ENCODE results near the gene EPHA3. TPM values are rescaled to one million over a fixed set of nuclear protein-coding genes. Genes with fewer than 3 reads are reported as not detected.

The EPHA3 gene
- under 1 TPM in 1 of 2 experiments, not detected in 1; 0.08 TPM for total RNA-seq

- ATAC-seq (peak; percentile 70), DNase-seq (peak; percentile 47)
- peak within 1 kb of the TSS; percentile 40 for H3K4me3 Mint-ChIP-seq
- peaks cover 18% of the 10 kb centered on the region for H3K27me3 Mint-ChIP-seq (ENCODE audit: low read depth)
- no peaks in the 10 kb centered on the region for H3K36me3 Mint-ChIP-seq (ENCODE audit: low read depth)
- no peaks in the 10 kb centered on the region for H3K9me3 Mint-ChIP-seq (ENCODE audit: insufficient read depth)
- H3K4me1 Mint-ChIP-seq (ENCODE audit: low read depth) = peaks cover 11% of the 10 kb centered on the region
- POLR2A ChIA-PET = no interaction called here
- H3K27ac Mint-ChIP-seq = no peak within 1 kb of the TSS
- CTCF ChIA-PET = no interaction called here
These were observed at the start of gene EPHA3 for GRCh38 chr3:89107461-89108290. EPHA3 (plus strand) TSS chr3:89107621; CDS start chr3:89107749, 128 bp downstream.

DNA sequence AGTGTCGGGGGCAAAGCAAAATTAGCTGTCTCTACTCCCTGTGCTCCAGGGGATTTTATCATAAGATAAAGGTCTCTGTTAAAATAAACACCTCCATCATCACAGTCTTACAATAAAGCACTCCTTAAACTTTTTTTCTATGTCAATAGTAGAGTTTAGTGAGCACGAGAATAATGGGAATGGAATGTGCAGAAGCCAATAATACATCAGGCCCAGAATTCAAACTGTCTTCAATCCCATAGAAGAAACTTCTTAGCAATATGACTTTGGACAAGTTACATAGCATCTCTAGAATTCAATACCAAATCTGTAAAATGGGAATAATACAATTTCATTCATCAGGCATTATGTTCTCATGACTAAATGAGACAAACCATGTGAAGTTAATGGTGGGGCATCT, 49.0 kb upstream of the EPHA3 start:
- ATAC-seq (no peak), DNase-seq (no peak)
- H3K9me3 Mint-ChIP-seq (ENCODE audit: insufficient read depth) = peaks cover 6% of the 10 kb centered on the region
- no peaks in the 10 kb centered on the region for H3K4me1 Mint-ChIP-seq (ENCODE audit: low read depth)
- H3K27me3 Mint-ChIP-seq (ENCODE audit: low read depth) = no peaks in the 10 kb centered on the region
- no peaks in the 10 kb centered on the region for H3K36me3 Mint-ChIP-seq (ENCODE audit: low read depth)
- H3K27ac Mint-ChIP-seq = no peak overlapping the region
- CTCF ChIA-PET = no interaction called here
- POLR2A ChIA-PET = no interaction called here
- H3K4me3 Mint-ChIP-seq = no peak overlapping the region

- no peak overlapping the region for H3K4me3 Mint-ChIP-seq
- ChIA-PET CTCF (no interaction called here), POLR2A (no interaction called here)
- no peak for DNase-seq
- no peaks in the 10 kb centered on the region for H3K36me3 Mint-ChIP-seq (ENCODE audit: low read depth)
- no peaks in the 10 kb centered on the region for H3K4me1 Mint-ChIP-seq (ENCODE audit: low read depth)
- H3K27ac Mint-ChIP-seq = no peak overlapping the region
- H3K9me3 Mint-ChIP-seq (ENCODE audit: insufficient read depth) = peaks cover 6% of the 10 kb centered on the region
- no peaks in the 10 kb centered on the region for H3K27me3 Mint-ChIP-seq (ENCODE audit: low read depth)
- ATAC-seq = no peak
These were observed 48.1 kb upstream of the EPHA3 start for GRCh38 chr3:89059211-89059925.

GRCh38 chr3:89061259-89061658, 46.2 kb upstream of the EPHA3 start:
- H3K4me1 Mint-ChIP-seq (ENCODE audit: low read depth) = no peaks in the 10 kb centered on the region
- DNase-seq = no peak
- ATAC-seq = no peak
- H3K27ac Mint-ChIP-seq = no peak overlapping the region
- H3K27me3 Mint-ChIP-seq (ENCODE audit: low read depth) = no peaks in the 10 kb centered on the region
- no peak overlapping the region for H3K4me3 Mint-ChIP-seq
- no peaks in the 10 kb centered on the region for H3K36me3 Mint-ChIP-seq (ENCODE audit: low read depth)
- peaks cover 6% of the 10 kb centered on the region for H3K9me3 Mint-ChIP-seq (ENCODE audit: insufficient read depth)
- ChIA-PET POLR2A (no interaction called here), CTCF (no interaction called here)

DNA sequence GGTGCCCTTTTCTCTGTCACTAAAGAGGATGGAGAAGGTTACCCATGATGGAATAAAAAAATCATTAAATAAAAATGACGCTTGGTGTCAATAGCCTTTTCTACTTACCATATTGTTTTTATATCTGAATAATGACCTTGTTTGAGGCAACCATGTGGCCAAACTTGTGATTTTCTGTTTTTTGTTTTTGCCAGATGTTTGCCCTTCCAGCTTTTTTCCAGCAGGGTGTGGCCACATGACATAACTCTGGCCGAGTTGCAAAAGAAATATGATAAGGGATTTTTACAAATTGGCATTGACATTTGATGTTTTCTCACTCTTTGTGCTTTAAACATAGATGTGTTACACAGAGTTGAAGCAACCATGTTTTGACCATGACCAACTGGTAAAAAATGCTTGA, 39.7 kb upstream of the EPHA3 start:
- Mint-ChIP-seq H3K4me1 (ENCODE audit: low read depth) (no peaks in the 10 kb centered on the region), H3K27me3 (ENCODE audit: low read depth) (no peaks in the 10 kb centered on the region), H3K9me3 (ENCODE audit: insufficient read depth) (no peaks in the 10 kb centered on the region), H3K27ac (no peak overlapping the region), H3K4me3 (no peak overlapping the region), H3K36me3 (ENCODE audit: low read depth) (no peaks in the 10 kb centered on the region)
- CTCF ChIA-PET = no interaction called here
- no peak for ATAC-seq
- POLR2A ChIA-PET = no interaction called here
- no peak for DNase-seq

DNA sequence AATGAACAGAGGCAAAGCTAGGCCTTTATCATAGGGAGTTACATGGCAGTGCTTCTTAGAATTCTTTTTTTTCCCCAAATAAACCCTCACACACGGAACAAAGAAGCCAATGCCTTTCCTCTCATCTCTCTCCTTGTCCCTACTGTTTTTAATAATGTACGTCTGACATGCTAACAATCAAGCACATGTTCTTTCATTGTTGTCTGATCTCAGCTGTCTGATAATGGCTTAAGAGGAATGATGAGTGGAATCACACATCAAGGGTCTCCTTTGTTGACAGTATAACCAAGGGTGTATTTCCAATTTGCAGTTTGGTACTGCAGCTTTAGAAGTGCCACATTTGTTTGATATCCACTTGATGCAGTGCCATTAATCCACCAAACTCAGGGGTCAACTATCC, 34.8 kb upstream of the EPHA3 start:
- ATAC-seq = no peak
- no peaks in the 10 kb centered on the region for H3K27me3 Mint-ChIP-seq (ENCODE audit: low read depth)
- no peak overlapping the region for H3K4me3 Mint-ChIP-seq

GRCh38 chr3:89079944-89080343, 27.5 kb upstream of the EPHA3 start:
- DNase-seq = no peak
- Mint-ChIP-seq H3K27ac (no peak overlapping the region), H3K4me1 (ENCODE audit: low read depth) (no peaks in the 10 kb centered on the region), H3K36me3 (ENCODE audit: low read depth) (no peaks in the 10 kb centered on the region), H3K9me3 (ENCODE audit: insufficient read depth) (no peaks in the 10 kb centered on the region), H3K27me3 (ENCODE audit: low read depth) (no peaks in the 10 kb centered on the region), H3K4me3 (no peak overlapping the region)
- ChIA-PET POLR2A (no interaction called here), CTCF (no interaction called here)
- ATAC-seq = no peak

More for the DNA sequence above, 34.8 kb upstream of the EPHA3 start:
- CTCF ChIA-PET = no interaction called here
- Mint-ChIP-seq H3K27ac (no peak overlapping the region), H3K36me3 (ENCODE audit: low read depth) (no peaks in the 10 kb centered on the region), H3K4me1 (ENCODE audit: low read depth) (no peaks in the 10 kb centered on the region), H3K9me3 (ENCODE audit: insufficient read depth) (no peaks in the 10 kb centered on the region)
- DNase-seq = no peak
- POLR2A ChIA-PET = no interaction called here

DNA sequence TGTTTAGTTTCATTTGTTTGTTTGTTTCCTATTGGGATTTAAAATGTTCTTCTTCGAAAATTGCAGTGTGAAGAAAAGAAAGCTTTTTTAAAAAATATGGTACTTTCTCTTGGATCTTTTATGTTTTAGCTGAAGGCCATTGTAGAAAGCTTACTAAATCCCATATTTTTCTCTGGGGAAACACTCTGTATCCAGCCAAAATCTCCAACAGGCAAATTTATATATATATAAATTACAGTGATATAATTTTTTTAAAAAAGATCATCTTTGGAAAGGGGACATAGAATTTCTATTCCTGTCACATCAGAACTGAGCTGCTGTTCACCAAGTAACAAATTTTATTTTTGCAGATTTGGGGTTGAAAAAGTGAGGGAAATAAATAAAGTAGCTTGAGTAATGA, 19.6 kb upstream of the EPHA3 start:
- ATAC-seq = no peak
- Mint-ChIP-seq H3K27me3 (ENCODE audit: low read depth) (no peaks in the 10 kb centered on the region), H3K4me1 (ENCODE audit: low read depth) (no peaks in the 10 kb centered on the region), H3K27ac (no peak overlapping the region), H3K9me3 (ENCODE audit: insufficient read depth) (no peaks in the 10 kb centered on the region), H3K4me3 (no peak overlapping the region), H3K36me3 (ENCODE audit: low read depth) (no peaks in the 10 kb centered on the region)
- POLR2A ChIA-PET = no interaction called here
- DNase-seq = no peak
- CTCF ChIA-PET = no interaction called here

- no peaks in the 10 kb centered on the region for H3K9me3 Mint-ChIP-seq (ENCODE audit: insufficient read depth)
- H3K27ac Mint-ChIP-seq = no peak overlapping the region
- no peaks in the 10 kb centered on the region for H3K4me1 Mint-ChIP-seq (ENCODE audit: low read depth)
- no peak for DNase-seq
- POLR2A ChIA-PET = no interaction called here
- H3K4me3 Mint-ChIP-seq = no peak overlapping the region
- CTCF ChIA-PET = no interaction called here
- H3K27me3 Mint-ChIP-seq (ENCODE audit: low read depth) = no peaks in the 10 kb centered on the region
- no peaks in the 10 kb centered on the region for H3K36me3 Mint-ChIP-seq (ENCODE audit: low read depth)
- no peak for ATAC-seq
These were observed 9.2 kb upstream of the EPHA3 start for GRCh38 chr3:89098173-89098572.

GRCh38 chr3:89098964-89099585, 8.3 kb upstream of the EPHA3 start:
- no peak overlapping the region for H3K27ac Mint-ChIP-seq
- peak; percentile 32 for DNase-seq
- ATAC-seq = peak; percentile 42
- CTCF ChIA-PET = no interaction called here
- POLR2A ChIA-PET = no interaction called here
- no peak overlapping the region for H3K4me3 Mint-ChIP-seq
- no peaks in the 10 kb centered on the region for H3K4me1 Mint-ChIP-seq (ENCODE audit: low read depth)
- no peaks in the 10 kb centered on the region for H3K36me3 Mint-ChIP-seq (ENCODE audit: low read depth)
- no peaks in the 10 kb centered on the region for H3K27me3 Mint-ChIP-seq (ENCODE audit: low read depth)
- no peaks in the 10 kb centered on the region for H3K9me3 Mint-ChIP-seq (ENCODE audit: insufficient read depth)

DNA sequence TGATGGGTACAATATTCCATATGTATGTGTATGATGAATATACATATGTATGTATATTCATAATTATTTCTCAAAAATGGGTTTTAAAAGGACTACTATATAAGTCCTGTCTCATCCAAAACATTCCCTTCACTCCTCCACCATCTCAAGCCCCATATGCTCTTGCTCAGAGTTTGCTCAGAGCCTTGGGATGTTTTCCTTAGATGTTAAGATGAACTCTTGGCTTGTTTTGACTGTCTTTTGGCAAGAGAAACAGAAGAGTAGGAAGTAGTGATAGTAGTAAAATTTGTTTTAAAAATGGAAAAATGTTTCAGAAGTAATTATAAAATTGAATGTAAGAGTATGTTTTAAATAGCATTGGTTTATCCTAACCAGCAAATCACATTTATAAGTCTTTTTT, 6.2 kb upstream of the EPHA3 start:
- POLR2A ChIA-PET = no interaction called here
- no peaks in the 10 kb centered on the region for H3K27me3 Mint-ChIP-seq (ENCODE audit: low read depth)
- H3K4me1 Mint-ChIP-seq (ENCODE audit: low read depth) = no peaks in the 10 kb centered on the region
- DNase-seq = no peak
- no peaks in the 10 kb centered on the region for H3K9me3 Mint-ChIP-seq (ENCODE audit: insufficient read depth)
- H3K27ac Mint-ChIP-seq = no peak overlapping the region
- no peaks in the 10 kb centered on the region for H3K36me3 Mint-ChIP-seq (ENCODE audit: low read depth)
- no peak for ATAC-seq
- CTCF ChIA-PET = no interaction called here
- H3K4me3 Mint-ChIP-seq = no peak overlapping the region

- no peaks in the 10 kb centered on the region for H3K4me1 Mint-ChIP-seq (ENCODE audit: low read depth)
- ChIA-PET POLR2A (no interaction called here), CTCF (no interaction called here)
- H3K9me3 Mint-ChIP-seq (ENCODE audit: insufficient read depth) = no peaks in the 10 kb centered on the region
- H3K27me3 Mint-ChIP-seq (ENCODE audit: low read depth) = peaks cover 5% of the 10 kb centered on the region
- no peaks in the 10 kb centered on the region for H3K36me3 Mint-ChIP-seq (ENCODE audit: low read depth)
- no peak overlapping the region for H3K4me3 Mint-ChIP-seq
- DNase-seq = no peak
- no peak overlapping the region for H3K27ac Mint-ChIP-seq
- ATAC-seq = no peak
These were observed 5.5 kb upstream of the EPHA3 start for GRCh38 chr3:89101921-89102320.
